GM12878 (cell line): ENCODE data around the gene PUDP. TPM values are rescaled to one million over a fixed set of nuclear protein-coding genes. Genes with fewer than 3 reads are reported as not detected.

Source experiments
- BACH1 ChIP-seq: fragments of 450-650 bp; IDR thresholded peaks from 2 replicates; pipeline ENCODE4 v1.6.1; 2017; ENCODE audit warnings: mild to moderate bottlenecking, borderline replicate concordance
- CBFB ChIP-seq: IDR thresholded peaks from 2 replicates; pipeline ENCODE4 v1.6.1; 2016; ENCODE audit warnings: antibody characterized with exemption, low read depth
- CHD2 ChIP-seq: IDR thresholded peaks from 2 replicates; pipeline ENCODE4 v1.6.1; 2011; ENCODE audit warnings: low read depth, low read length, improper control_type of control experiment, borderline replicate concordance
- EED ChIP-seq: sonication (generic); IDR thresholded peaks from 2 replicates; pipeline ENCODE4 v1.6.1; 2016; ENCODE audit warnings: antibody characterized with exemption, low read depth
- EP300 ChIP-seq, 2 experiments: fragments of 150-350 bp in 1 of 2; IDR thresholded peaks; 2 replicates each; pipeline ENCODE4 v1.6.1; 2011 to 2012; ENCODE audit warnings: low read depth in 2 of 2, low read length in 2 of 2, borderline replicate concordance in 1 of 2, improper control_type of control experiment in 1 of 2, inconsistent platforms in 1 of 2; ENCODE audit not compliant: control insufficient read depth in 1 of 2
- HDGF ChIP-seq: fragments of 450-650 bp; IDR thresholded peaks from 2 replicates; pipeline ENCODE4 v1.6.1; 2016; ENCODE audit warnings: antibody characterized with exemption
- IKZF2 ChIP-seq, 2 experiments: fragments of 450-650 bp; IDR thresholded peaks; 2 replicates each; pipeline ENCODE4 v1.6.1; 2017; ENCODE audit warnings: mild to moderate bottlenecking in 2 of 2, moderate library complexity in 2 of 2
- MEF2A ChIP-seq: IDR thresholded peaks from 2 replicates; pipeline ENCODE4 v1.6.1; 2011; ENCODE audit warnings: low read depth, mild to moderate bottlenecking, low read length, moderate library complexity; ENCODE audit not compliant: insufficient read depth
- MLLT1 ChIP-seq: fragments of 450-650 bp; IDR thresholded peaks from 2 replicates; pipeline ENCODE4 v1.6.1; 2016; ENCODE audit warnings: mild to moderate bottlenecking
- POLR2AphosphoS5 ChIP-seq: IDR thresholded peaks from 2 replicates; pipeline ENCODE4 v1.6.1; 2011; ENCODE audit warnings: mild to moderate bottlenecking, low read length, inconsistent platforms
- RB1 ChIP-seq: fragments of 450-650 bp; formaldehyde crosslinking; IDR thresholded peaks from 2 replicates; pipeline ENCODE4 v1.6.1; 2017; ENCODE audit warnings: mild to moderate bottlenecking, borderline replicate concordance
- RELA ChIP-seq: fragments of 450-650 bp; IDR thresholded peaks from 2 replicates; pipeline ENCODE4 v1.8.0; 2014; ENCODE audit warnings: borderline replicate concordance; ENCODE audit not compliant: partially characterized antibody
- SMAD1 ChIP-seq: fragments of 450-650 bp; IDR thresholded peaks from 2 replicates; pipeline ENCODE4 v1.6.1; 2018; ENCODE audit warnings: mild to moderate bottlenecking, low read depth; ENCODE audit not compliant: partially characterized antibody
- TCF12 ChIP-seq: IDR thresholded peaks from 2 replicates; pipeline ENCODE4 v1.6.1; 2011; ENCODE audit warnings: low read depth, mild to moderate bottlenecking, low read length
- TCF3 ChIP-seq: IDR thresholded peaks from 2 replicates; pipeline ENCODE4 v1.6.1; 2012; ENCODE audit warnings: low read depth, mild to moderate bottlenecking, low read length, borderline replicate concordance; ENCODE audit not compliant: insufficient read depth
- ZBTB11 ChIP-seq: fragments of 450-650 bp; formaldehyde crosslinking; IDR thresholded peaks from 2 replicates; pipeline ENCODE4 v1.5.0; 2022; ENCODE audit warnings: mild to moderate bottlenecking, missing genetic modification characterization
- ZNF592 ChIP-seq: fragments of 450-650 bp; IDR thresholded peaks from 2 replicates; pipeline ENCODE4 v1.6.1; 2017; ENCODE audit warnings: mild to moderate bottlenecking, moderate library complexity
- polyA plus RNA-seq, 11 experiments: library from polyadenylated mRNA; depleted of rRNA in 4 of 11; unstranded in 6 of 11; stranded (reverse) in 5 of 11; fragments of >200 nt; fragmentation: Nextera tagmentation in 4 of 11; fragmentation: Illumina TruSeq in 1 of 11; extraction: Ambion mirVana in 4 of 11; extraction: Trizol in 1 of 11; gene quantifications; 1 replicate in 1 of 11; 2 replicates in 10 of 11; pipeline versions ENCODE4 v1.2.1 to v1.2.3, GENCODE V29; 2011 to 2016; ENCODE audit warnings: inconsistent platforms in 2 of 11, missing spikeins in 2 of 11, low read depth in 1 of 11
- total RNA-seq, 4 experiments: library from RNA; depleted of rRNA in 3 of 4; stranded (reverse); fragments of >200 nt in 3 of 4; fragmentation: Illumina TruSeq in 1 of 4; extraction: Trizol in 1 of 4; gene quantifications; 2 replicates each; pipeline versions ENCODE4 v1.2.1 to v1.2.3, GENCODE V29; 2013 to 2021
- TF ChIP-seq, protein P1 (sequence below): fragments of 450-650 bp; IDR thresholded peaks from 2 replicates; pipeline ENCODE4 v1.6.1; 2014; ENCODE audit warnings: mild to moderate bottlenecking

Gene PUDP
- total and polyA plus RNA-seq, 10 of the 15 experiments (the other 5 are each of a cell fraction or from before 2014, with no cell fraction given) = 30.8 to 83.5 (median 61.7) TPM

DNA sequence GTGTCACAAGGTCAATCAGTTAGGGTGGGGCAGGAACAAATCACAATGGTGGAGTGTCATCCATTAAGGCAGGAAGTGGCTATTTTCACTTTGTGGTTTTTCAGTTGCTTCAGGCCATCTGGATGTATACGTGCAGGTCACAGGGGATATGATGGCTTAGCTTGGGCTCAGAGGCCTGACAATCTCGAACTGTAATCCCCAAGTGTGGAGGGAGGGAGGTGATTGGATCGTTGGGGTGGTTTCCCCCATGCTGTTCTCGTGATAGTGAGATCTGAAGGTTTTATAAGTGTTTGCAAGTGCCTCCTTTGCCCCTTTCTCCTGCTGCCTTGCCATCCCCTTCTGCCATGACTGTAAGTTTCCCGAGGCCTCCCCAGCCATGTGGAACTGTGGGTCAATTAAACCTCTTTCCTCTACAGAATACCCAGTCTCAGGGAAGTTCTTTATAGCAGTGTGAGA is 37.1 kb downstream of the PUDP start (continued):
- TF ChIP-seq MLLT1 = peak; percentile 83
- peak; percentile 44; the same call in 1 of the 2 replicates for TF ChIP-seq BACH1
- TF ChIP-seq, protein P1, sequence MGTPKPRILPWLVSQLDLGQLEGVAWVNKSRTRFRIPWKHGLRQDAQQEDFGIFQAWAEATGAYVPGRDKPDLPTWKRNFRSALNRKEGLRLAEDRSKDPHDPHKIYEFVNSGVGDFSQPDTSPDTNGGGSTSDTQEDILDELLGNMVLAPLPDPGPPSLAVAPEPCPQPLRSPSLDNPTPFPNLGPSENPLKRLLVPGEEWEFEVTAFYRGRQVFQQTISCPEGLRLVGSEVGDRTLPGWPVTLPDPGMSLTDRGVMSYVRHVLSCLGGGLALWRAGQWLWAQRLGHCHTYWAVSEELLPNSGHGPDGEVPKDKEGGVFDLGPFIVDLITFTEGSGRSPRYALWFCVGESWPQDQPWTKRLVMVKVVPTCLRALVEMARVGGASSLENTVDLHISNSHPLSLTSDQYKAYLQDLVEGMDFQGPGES = no peak
- peak; percentile 90 for TF ChIP-seq CHD2
- peak; percentile 51 to 77; a peak in 3 of 4 replicates for TF ChIP-seq EP300 (IDR thresholded peaks at IDR 0.05; ENCODE audit: borderline replicate concordance in 1 of 2, control insufficient read depth in 1 of 2, low read depth in 2 of 2, low read length in 2 of 2)
- TF ChIP-seq ZNF592 = peak; percentile 99
- peak; percentile 80 for TF ChIP-seq RELA
- TF ChIP-seq RB1 = no peak
- TF ChIP-seq EED = peak; percentile 66; the same call in 1 of the 2 replicates
- peak; percentile 90 to 91 for TF ChIP-seq IKZF2 (IDR thresholded peaks at IDR 0.05)
- TF ChIP-seq SMAD1 = peak; percentile 90
- TF ChIP-seq TCF3 = peak; percentile 84
- peak; percentile 77; the same call in 1 of the 2 replicates for TF ChIP-seq TCF12
- 0 out of 2 replicates have a peak, but pooled peaks have one; percentile 22 for TF ChIP-seq MEF2A
- no peak for TF ChIP-seq ZBTB11 (CRISPR knock-in tag)
- peak; percentile 87 for TF ChIP-seq CBFB
- TF ChIP-seq POLR2AphosphoS5 = peak; percentile 88
- TF ChIP-seq HDGF = peak; percentile 83
